ENCODE measurements around the gene GAST.
"Not testable (repeated sequence)": the region's sequence is repeated elsewhere in the genome, so short reads cannot be mapped to it uniquely, and the experiment has no call there.

The GAST gene

GRCh38 chr17:41684035-41684434 is 28.1 kb upstream of the GAST start:
- DNase-seq = no peak

- DNase-seq = not testable (repeated sequence)
Measured at GRCh38 chr17:41685753-41686152, 26.4 kb upstream of the GAST start.

- DNase-seq = no peak
Measured at GRCh38 chr17:41686281-41686680, 25.9 kb upstream of the GAST start.

- DNase-seq = peak; percentile 57
Measured at GRCh38 chr17:41687828-41688640, 24.1 kb upstream of the GAST start.

- DNase-seq = peak; percentile 99
Measured at GRCh38 chr17:41688641-41689496, 23.3 kb upstream of the GAST start, which contains the start of gene EIF1. Gene EIF1 (plus strand): TSS chr17:41688885. CDS start chr17:41689039, 154 bp downstream.

- peak; percentile 54 for DNase-seq
Measured at GRCh38 chr17:41689497-41690299, 22.4 kb upstream of the GAST start.

GRCh38 chr17:41690497-41690896 is 21.6 kb upstream of the GAST start:
- DNase-seq = no peak

GRCh38 chr17:41691031-41691777 is 20.9 kb upstream of the GAST start:
- DNase-seq = no peak

- DNase-seq = no peak
Measured at GRCh38 chr17:41692722-41693521, 19.2 kb upstream of the GAST start.

- DNase-seq = no peak
Measured at GRCh38 chr17:41695134-41695661, 16.9 kb upstream of the GAST start.

GRCh38 chr17:41695954-41696757 is 16.0 kb upstream of the GAST start:
- peak; percentile 80 for DNase-seq

GRCh38 chr17:41697122-41697962 is 14.8 kb upstream of the GAST start:
- DNase-seq = peak; percentile 80

- not testable (repeated sequence) for DNase-seq
Measured at GRCh38 chr17:41700843-41701242, 11.3 kb upstream of the GAST start.

- peak; percentile 14 for DNase-seq
Measured at GRCh38 chr17:41702712-41703111, 9.4 kb upstream of the GAST start.

- no peak for DNase-seq
Measured at GRCh38 chr17:41705271-41705991, 6.7 kb upstream of the GAST start.

- no peak for DNase-seq
Measured at GRCh38 chr17:41707803-41708669, 4.1 kb upstream of the GAST start.

- DNase-seq = peak; percentile 54
Measured at GRCh38 chr17:41710472-41711090, 1.6 kb upstream of the GAST start.

Measured in MV-4-11 (cell line).